ENCODE results near the gene MRPL24.

DNA sequence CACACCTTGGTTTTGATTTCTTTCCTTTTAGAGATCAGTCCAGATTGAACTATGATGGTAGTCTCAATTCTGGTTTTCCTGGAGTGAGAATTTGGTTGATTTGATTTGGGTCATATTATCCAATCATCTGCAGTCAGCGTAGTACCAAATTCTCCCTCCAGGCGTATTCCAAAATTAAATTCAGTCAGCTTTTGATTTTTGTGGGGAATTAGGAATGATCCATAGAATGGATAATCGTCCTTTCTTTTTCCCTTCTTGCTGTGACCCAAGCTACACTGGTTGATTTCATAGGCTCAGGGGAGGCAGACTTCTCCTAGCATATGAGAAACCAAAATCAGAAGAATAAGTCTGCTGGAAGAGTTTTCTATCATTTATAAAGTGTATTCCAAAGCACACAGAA lies 31.3 kb upstream of the MRPL24 start:
- TF ChIP-seq, protein P1, sequence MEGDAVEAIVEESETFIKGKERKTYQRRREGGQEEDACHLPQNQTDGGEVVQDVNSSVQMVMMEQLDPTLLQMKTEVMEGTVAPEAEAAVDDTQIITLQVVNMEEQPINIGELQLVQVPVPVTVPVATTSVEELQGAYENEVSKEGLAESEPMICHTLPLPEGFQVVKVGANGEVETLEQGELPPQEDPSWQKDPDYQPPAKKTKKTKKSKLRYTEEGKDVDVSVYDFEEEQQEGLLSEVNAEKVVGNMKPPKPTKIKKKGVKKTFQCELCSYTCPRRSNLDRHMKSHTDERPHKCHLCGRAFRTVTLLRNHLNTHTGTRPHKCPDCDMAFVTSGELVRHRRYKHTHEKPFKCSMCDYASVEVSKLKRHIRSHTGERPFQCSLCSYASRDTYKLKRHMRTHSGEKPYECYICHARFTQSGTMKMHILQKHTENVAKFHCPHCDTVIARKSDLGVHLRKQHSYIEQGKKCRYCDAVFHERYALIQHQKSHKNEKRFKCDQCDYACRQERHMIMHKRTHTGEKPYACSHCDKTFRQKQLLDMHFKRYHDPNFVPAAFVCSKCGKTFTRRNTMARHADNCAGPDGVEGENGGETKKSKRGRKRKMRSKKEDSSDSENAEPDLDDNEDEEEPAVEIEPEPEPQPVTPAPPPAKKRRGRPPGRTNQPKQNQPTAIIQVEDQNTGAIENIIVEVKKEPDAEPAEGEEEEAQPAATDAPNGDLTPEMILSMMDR (IDR thresholded peaks at IDR 0.05) = no peak
- TF ChIP-seq POLR2AphosphoS5 (IDR thresholded peaks at IDR 0.05) = no peak
- TF ChIP-seq EP300 (IDR thresholded peaks at IDR 0.05) = no peak
- no peak for TF ChIP-seq POLR2A (IDR thresholded peaks at IDR 0.05)
